GM12891 (cell line): Measurements from ENCODE around the gene ARL8B.

ENCODE experiments used
- DNase-seq: peaks from one replicate; pipeline ENCODE4 v3.0.0; 2011; ENCODE audit warnings: low spot score; ENCODE audit not compliant: insufficient read length
- FAIRE-seq: peaks from 2 replicates; lab custom pipeline; 2011; peaks lifted over from hg19 to GRCh38; lab: Jason Lieb, UNC
- PAX5 ChIP-seq: IDR thresholded peaks from 2 replicates; pipeline ENCODE4 v1.6.1; 2011; ENCODE audit warnings: low read length, moderate library complexity, mild to moderate bottlenecking; ENCODE audit not compliant: insufficient read depth, severe bottlenecking
- POLR2A ChIP-seq: IDR thresholded peaks from 2 replicates; pipeline ENCODE4 v1.6.1; 2011; ENCODE audit warnings: low read depth, low read length, control low read depth
- POLR2AphosphoS5 ChIP-seq: IDR thresholded peaks from 2 replicates; pipeline ENCODE4 v1.6.1; 2011; ENCODE audit warnings: low read depth, low read length, control low read depth
- POU2F2 ChIP-seq: IDR thresholded peaks from 2 replicates; pipeline ENCODE4 v1.6.1; 2011; ENCODE audit warnings: low read depth, mild to moderate bottlenecking, control low read depth, low read length, moderate library complexity
- SPI1 ChIP-seq: IDR thresholded peaks from 2 replicates; pipeline ENCODE4 v1.6.1; 2011; ENCODE audit warnings: low read depth, low read length, control low read depth
- TAF1 ChIP-seq: IDR thresholded peaks from 2 replicates; pipeline ENCODE4 v1.6.1; 2011; ENCODE audit warnings: low read depth, low read length, control low read depth

The ARL8B gene

GRCh38 chr3:5133239-5134018 is 11.3 kb downstream of the ARL8B start:
- no peak for FAIRE-seq
- TF ChIP-seq TAF1 (no peak), SPI1 (no peak), POLR2A (no peak), POLR2AphosphoS5 (no peak), POU2F2 (no peak), PAX5 (no peak)
- no peak for DNase-seq

DNA sequence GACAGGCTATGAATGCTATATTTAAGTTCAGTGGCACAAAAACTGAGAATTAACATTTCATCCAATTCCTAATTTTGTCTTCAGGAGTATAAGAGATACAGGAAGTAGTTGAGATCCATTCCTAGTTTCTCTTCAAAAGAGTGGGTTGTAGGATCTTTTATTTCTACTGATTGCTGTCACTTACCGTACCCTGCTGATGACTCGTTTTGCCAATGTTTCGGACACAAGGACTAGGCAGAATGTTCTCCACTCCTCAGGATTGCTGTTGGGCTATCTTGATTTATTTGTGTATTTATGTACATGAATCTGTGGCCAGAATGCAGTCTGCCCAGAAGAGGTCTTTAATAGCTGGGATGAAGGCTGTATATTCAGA is 11.9 kb downstream of the ARL8B start:
- no peak for FAIRE-seq
- TF ChIP-seq POU2F2: no peak
- 0 out of 2 replicates have a peak, but pooled peaks have one; percentile 10 for TF ChIP-seq POLR2A
- no peak for TF ChIP-seq TAF1
- TF ChIP-seq POLR2AphosphoS5: no peak
- no peak for DNase-seq

- no peak for TF ChIP-seq POLR2A
- no peak for TF ChIP-seq POLR2AphosphoS5
- no peak for TF ChIP-seq SPI1
- no peak for TF ChIP-seq PAX5
- no peak for TF ChIP-seq TAF1
- TF ChIP-seq POU2F2: no peak
- FAIRE-seq (no peak), DNase-seq (no peak)
Measured at GRCh38 chr3:5134499-5134898, 12.4 kb downstream of the ARL8B start.

GRCh38 chr3:5136211-5136918 is 14.3 kb downstream of the ARL8B start:
- DNase-seq (no peak), FAIRE-seq (peak; percentile 72)
- TF ChIP-seq POLR2A (no peak), SPI1 (0 out of 2 replicates have a peak, but pooled peaks have one; percentile 17)

- no peak for DNase-seq
- TF ChIP-seq TAF1: no peak
- no peak for FAIRE-seq
Measured at GRCh38 chr3:5136919-5137429, 14.9 kb downstream of the ARL8B start.

GRCh38 chr3:5138214-5138981 is 16.3 kb downstream of the ARL8B start:
- DNase-seq: no peak
- TF ChIP-seq POU2F2: no peak
- TF ChIP-seq POLR2AphosphoS5: no peak
- TF ChIP-seq PAX5: no peak
- TF ChIP-seq POLR2A: no peak
- TF ChIP-seq SPI1: no peak
- TF ChIP-seq TAF1: no peak
- FAIRE-seq: no peak

DNA sequence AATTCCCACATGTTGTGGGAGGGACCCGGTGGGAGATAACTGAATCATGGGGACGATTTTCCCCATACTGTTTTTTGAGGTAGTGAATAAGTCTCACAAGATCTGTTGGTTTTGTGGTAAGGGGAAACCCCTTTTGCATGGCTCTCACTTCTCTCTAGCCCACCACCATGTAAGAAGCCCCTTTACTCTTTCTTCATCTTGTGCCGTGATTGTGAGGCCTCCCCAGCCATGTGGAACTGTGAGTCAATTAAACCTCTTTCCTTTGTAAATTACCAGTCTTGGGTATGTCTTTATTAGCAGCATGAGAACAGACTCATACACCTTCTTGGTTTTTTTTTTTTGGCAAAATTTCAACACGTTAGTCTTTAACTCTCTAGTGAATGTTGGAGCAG is 18.1 kb downstream of the ARL8B start:
- no peak for DNase-seq
- FAIRE-seq: no peak

DNA sequence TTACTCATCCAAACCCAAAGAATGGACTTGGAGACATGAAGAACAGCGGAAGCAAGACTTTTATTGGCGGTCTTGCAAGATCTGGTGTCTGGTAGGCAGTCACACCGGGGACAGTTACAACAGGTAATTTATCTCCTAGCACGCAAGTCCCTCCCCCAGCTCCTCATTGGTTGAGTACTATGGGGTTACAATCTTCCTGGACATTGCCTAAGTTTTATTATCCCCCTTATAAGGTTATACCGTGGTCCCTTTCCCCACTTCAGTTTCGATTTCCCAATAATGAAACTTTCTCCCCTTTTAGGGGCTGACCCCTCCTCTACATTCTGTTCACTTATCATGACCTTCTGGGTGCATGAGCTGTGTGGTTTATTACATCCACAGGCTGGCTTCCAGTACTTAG is 18.7 kb downstream of the ARL8B start:
- no peak for FAIRE-seq
- TF ChIP-seq SPI1 (no peak), TAF1 (no peak), PAX5 (no peak), POLR2AphosphoS5 (no peak), POLR2A (no peak), POU2F2 (no peak)
- DNase-seq: no peak

More for the DNA sequence above, 18.1 kb downstream of the ARL8B start:
- TF ChIP-seq SPI1 (peak; percentile 75), POLR2AphosphoS5 (no peak), PAX5 (no peak), TAF1 (no peak), POLR2A (no peak), POU2F2 (no peak)

GRCh38 chr3:5141760-5142159 is 19.7 kb downstream of the ARL8B start:
- TF ChIP-seq TAF1 (no peak), SPI1 (no peak), POLR2AphosphoS5 (no peak), POU2F2 (no peak), PAX5 (no peak), POLR2A (no peak)
- DNase-seq (no peak), FAIRE-seq (no peak)
